GM23248 (cell line): ENCODE data around the gene NPIPA7. TPM values are rescaled to one million over a fixed set of nuclear protein-coding genes. Genes with fewer than 3 reads are reported as not detected.
"Not testable (repeated sequence)": the region's sequence is repeated elsewhere in the genome, so short reads cannot be mapped to it uniquely, and the experiment has no call there.

Experiments used
- DNase-seq: peaks from one replicate; pipeline ENCODE4 v3.0.0-alpha.2; 2015
- H2AFZ ChIP-seq: fragments of 200-600 bp; sonication (generic); 2 replicates; pipeline ENCODE4 v1.6.1; 2016; ENCODE audit warnings: antibody characterized with exemption
- H3F3A ChIP-seq: fragments of 200-600 bp; sonication (generic); 2 replicates; pipeline ENCODE4 v1.6.1; 2016; ENCODE audit warnings: mild to moderate bottlenecking, antibody characterized with exemption, mixed run types; ENCODE audit not compliant: insufficient read depth
- H3K27ac ChIP-seq: fragments of 200-600 bp; sonication (generic); 2 replicates; pipeline ENCODE4 v1.5.1; 2016; ENCODE audit warnings: mild to moderate bottlenecking
- H3K27me3 ChIP-seq: fragments of 200-600 bp; sonication (generic); replicated peaks from 2 replicates; pipeline ENCODE4 v1.6.1; 2016; ENCODE audit warnings: mild to moderate bottlenecking; ENCODE audit not compliant: insufficient read depth
- H3K36me3 ChIP-seq: fragments of 200-600 bp; sonication (generic); 2 replicates; pipeline ENCODE4 v1.6.1; 2016; ENCODE audit warnings: low read depth, mild to moderate bottlenecking
- H3K4me1 ChIP-seq: fragments of 200-600 bp; sonication (generic); 2 replicates; pipeline ENCODE4 v1.6.1; 2016; ENCODE audit warnings: mild to moderate bottlenecking; ENCODE audit not compliant: insufficient read depth
- H3K4me2 ChIP-seq: fragments of 200-600 bp; sonication (generic); one replicate; pipeline ENCODE4 v1.6.1; 2016; ENCODE audit warnings: mild to moderate bottlenecking; ENCODE audit not compliant: unreplicated experiment
- H3K4me3 ChIP-seq: fragments of 200-600 bp; sonication (generic); 2 replicates; pipeline ENCODE4 v1.5.1; 2016; ENCODE audit warnings: mild to moderate bottlenecking
- H3K79me2 ChIP-seq: fragments of 200-600 bp; sonication (generic); 2 replicates; pipeline ENCODE4 v1.6.1; 2016; ENCODE audit warnings: mild to moderate bottlenecking; ENCODE audit not compliant: insufficient read depth
- H3K9ac ChIP-seq: fragments of 200-600 bp; sonication (generic); 2 replicates; pipeline ENCODE4 v1.6.1; 2016; ENCODE audit warnings: mild to moderate bottlenecking
- H3K9me2 ChIP-seq: fragments of 200-600 bp; sonication (generic); 2 replicates; pipeline ENCODE4 v1.6.1; 2016; ENCODE audit warnings: mixed run types, mild to moderate bottlenecking, moderate library complexity; ENCODE audit not compliant: insufficient read depth
- H3K9me3 ChIP-seq: fragments of 200-600 bp; sonication (generic); one replicate; pipeline ENCODE4 v1.6.1; 2017; ENCODE audit warnings: low read depth
- H4K20me1 ChIP-seq: fragments of 200-600 bp; sonication (generic); 2 replicates; pipeline ENCODE4 v1.6.0; 2016; ENCODE audit not compliant: insufficient read depth
- WGBS, 2 experiments: methylation state at CpG; one replicate each; pipeline ENCODE4 v1.1.6; 2015 to 2017; ENCODE audit warnings: low lambda C conversion rate in 2 of 2, low coverage in 1 of 2; ENCODE audit errors: missing lambda C conversion rate in 2 of 2; 5-methylcytosine and 5-hydroxymethylcytosine counted together
- in situ Hi-C: fragments of 300-500 bp; cut with MboI; formaldehyde crosslinking; loops from 2 replicates; pipeline ENCODE4 v1.15.0; 2020
- polyA plus RNA-seq: library from polyadenylated mRNA; unstranded; fragments of >200 nt; fragmentation: Nextera tagmentation; extraction: Ambion mirVana; gene quantifications from 2 replicates; pipeline ENCODE4 v1.2.1, GENCODE V29; 2016
- total RNA-seq: library from RNA; depleted of rRNA; stranded (reverse); fragments of >200 nt; shearing (Covaris generic); gene quantifications from 2 replicates; pipeline ENCODE4 v1.2.3, GENCODE V29; 2014

The NPIPA7 gene
- total and polyA plus RNA-seq, 2 experiments from 2014 or later: 9.7 to 13.6 TPM

DNA sequence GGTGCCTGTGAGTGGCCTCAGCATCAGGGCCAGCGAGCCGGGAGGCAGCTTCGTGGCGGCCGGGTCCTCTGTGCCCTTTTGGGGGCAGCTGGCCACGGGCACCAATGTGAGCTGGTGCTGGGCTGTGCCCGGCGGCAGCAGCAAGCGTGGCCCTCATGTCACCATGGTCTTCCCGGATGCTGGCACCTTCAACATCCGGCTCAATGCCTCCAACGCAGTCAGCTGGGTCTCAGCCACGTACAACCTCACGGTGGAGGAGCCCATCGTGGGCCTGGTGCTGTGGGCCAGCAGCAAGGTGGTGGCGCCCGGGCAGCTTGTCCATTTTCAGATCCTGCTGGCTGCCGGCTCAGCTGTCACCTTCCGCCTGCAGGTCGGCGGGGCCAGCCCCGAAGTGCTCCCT is 13.1 kb upstream of the NPIPA7 start:
- H3F3A ChIP-seq, in situ Hi-C loops, H3K4me1 ChIP-seq, H3K79me2 ChIP-seq, H3K27ac ChIP-seq, H3K9me2 ChIP-seq, H3K9me3 ChIP-seq, H3K4me3 ChIP-seq, H2AFZ ChIP-seq, H4K20me1 ChIP-seq, H3K9ac ChIP-seq, H3K27me3 ChIP-seq, H3K4me2 ChIP-seq, DNase-seq, H3K36me3 ChIP-seq: not testable (repeated sequence)
- WGBS, 2 experiments: 77 to 78% methylated on average over 6 of the region's 22 CpGs

DNA sequence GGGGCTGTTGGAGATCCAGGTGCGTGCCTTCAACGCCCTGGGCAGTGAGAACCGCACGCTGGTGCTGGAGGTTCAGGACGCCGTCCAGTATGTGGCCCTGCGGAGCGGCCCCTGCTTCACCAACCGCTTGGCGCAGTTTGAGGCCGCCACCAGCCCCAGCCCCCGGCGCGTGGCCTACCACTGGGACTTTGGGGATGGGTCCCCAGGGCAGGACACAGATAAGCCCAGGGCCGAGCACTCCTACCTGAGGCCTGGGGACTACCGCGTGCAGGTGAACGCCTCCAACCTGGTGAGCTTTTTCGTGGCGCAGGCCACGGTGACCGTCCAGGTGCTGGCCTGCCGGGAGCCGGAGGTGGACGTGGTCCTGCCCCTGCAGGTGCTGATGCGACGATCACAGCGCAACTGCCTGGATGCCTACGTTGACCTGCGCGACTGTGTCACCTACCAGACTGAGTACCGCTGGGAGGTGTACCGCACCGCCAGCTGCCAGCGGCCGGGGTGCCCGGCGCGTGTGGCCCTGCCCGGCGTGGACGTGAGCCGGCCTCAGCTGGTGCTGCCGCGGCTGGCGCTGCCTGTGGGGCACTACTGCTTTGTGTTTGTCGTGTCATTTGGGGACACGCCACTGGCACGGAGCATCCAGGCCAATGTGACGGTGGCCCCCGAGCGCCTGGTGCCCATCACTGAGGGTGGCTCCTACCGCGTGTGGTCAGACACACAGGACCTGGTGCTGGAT is 12.2 kb upstream of the NPIPA7 start:
- H3K9me3 ChIP-seq, H3K4me1 ChIP-seq, H3K27me3 ChIP-seq, DNase-seq, H3K79me2 ChIP-seq, in situ Hi-C loops, H4K20me1 ChIP-seq, H3F3A ChIP-seq, H3K9ac ChIP-seq, H3K9me2 ChIP-seq, H3K27ac ChIP-seq, H3K36me3 ChIP-seq, H2AFZ ChIP-seq, H3K4me3 ChIP-seq, H3K4me2 ChIP-seq: not testable (repeated sequence)
- 87 to 92% methylated on average over 13 to 17 of the region's 54 CpGs for WGBS, 2 experiments

DNA sequence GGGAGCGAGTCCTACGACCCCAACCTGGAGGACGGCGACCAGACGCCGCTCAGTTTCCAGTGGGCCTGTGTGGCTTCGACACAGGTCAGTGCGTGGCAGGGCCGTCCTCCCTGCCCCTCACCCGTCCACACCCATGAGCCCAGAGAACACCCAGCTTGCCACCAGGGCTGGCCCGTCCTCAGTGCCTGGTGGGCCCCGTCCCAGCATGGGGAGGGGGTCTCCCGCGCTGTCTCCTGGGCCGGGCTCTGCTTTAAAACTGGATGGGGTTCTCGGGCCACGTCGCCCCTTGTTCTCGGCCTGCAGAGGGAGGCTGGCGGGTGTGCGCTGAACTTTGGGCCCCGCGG is 11.7 kb upstream of the NPIPA7 start:
- H3K4me3 ChIP-seq, H3K79me2 ChIP-seq, in situ Hi-C loops, H2AFZ ChIP-seq, H3K36me3 ChIP-seq, H3K27ac ChIP-seq, H3F3A ChIP-seq, H4K20me1 ChIP-seq, DNase-seq, H3K9ac ChIP-seq, H3K9me3 ChIP-seq, H3K4me1 ChIP-seq, H3K4me2 ChIP-seq, H3K27me3 ChIP-seq, H3K9me2 ChIP-seq: not testable (repeated sequence)
- WGBS, 2 experiments: no CpG with 5 or more reads among the region's 23 CpGs

DNA sequence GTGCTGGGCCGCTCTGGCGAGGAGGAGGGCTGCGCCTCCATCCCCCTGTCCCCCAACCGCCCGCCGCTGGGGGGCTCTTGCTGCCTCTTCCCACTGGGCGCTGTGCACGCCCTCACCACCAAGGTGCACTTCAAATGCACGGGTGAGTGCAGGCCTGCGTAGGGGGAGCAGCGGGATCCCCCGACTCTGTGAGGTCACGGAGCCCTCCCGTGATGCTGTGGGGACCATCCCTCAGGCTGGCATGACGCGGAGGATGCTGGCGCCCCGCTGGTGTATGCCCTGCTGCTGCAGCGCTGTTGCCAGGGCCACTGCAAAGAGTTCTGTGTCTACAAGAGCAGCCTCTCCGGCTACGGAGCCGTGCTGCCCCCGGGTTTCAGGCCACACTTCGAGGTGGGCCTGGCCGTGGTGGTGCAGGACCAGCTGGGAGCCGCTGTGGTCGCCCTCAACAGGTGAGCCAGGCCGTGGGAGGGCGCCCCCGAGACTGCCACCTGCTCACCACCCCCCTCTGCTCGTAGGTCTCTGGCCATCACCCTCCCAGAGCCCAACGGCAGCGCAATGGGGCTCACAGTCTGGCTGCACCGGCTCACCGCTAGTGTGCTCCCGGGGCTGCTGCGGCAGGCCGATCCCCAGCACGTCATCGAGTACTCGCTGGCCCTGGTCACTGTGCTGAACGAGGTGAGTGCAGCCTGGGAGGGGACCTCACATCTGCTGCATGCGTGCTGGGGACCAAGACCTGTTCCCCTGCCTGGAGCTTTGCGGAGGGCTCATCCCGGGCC is 9.7 kb upstream of the NPIPA7 start:
- H3K4me1 ChIP-seq, H2AFZ ChIP-seq, H3K79me2 ChIP-seq, in situ Hi-C loops, H4K20me1 ChIP-seq, H3K9me2 ChIP-seq, DNase-seq, H3F3A ChIP-seq, H3K4me2 ChIP-seq, H3K4me3 ChIP-seq, H3K9me3 ChIP-seq, H3K9ac ChIP-seq, H3K36me3 ChIP-seq, H3K27ac ChIP-seq, H3K27me3 ChIP-seq: not testable (repeated sequence)
- WGBS, 2 experiments: 55 to 65% methylated on average over 25 to 27 of the region's 45 CpGs

DNA sequence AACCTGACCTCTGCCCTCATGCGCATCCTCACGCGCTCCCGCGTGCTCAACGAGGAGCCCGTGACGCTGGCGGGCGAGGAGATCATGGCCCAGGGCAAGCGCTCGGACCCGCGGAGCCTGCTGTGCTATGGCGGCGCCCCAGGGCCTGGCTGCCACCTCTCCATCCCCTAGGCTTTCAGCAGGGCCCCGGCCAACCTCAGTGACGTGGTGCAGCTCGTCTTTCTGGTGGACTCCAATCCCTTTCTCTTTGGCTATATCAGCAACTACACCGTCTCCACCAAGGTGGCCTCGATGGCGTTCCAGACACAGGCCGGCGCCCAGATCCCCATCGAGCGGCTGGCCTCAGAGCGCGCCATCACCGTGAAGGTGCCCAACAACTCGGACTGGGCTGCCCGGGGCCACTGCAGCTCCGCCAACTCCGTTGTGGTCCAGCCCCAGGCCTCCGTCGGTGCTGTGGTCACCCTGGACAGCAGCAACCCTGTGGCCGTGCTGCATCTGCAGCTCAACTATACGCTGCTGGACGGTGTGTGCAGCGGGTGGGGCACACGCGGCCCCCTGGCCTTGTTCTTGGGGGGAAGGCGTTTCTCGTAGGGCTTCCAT is 7.7 kb upstream of the NPIPA7 start:
- H3K4me1 ChIP-seq, H3K27ac ChIP-seq, in situ Hi-C loops, H3K9ac ChIP-seq, H3K79me2 ChIP-seq, H3K4me2 ChIP-seq, H3K4me3 ChIP-seq, H3F3A ChIP-seq, H3K9me2 ChIP-seq, H3K9me3 ChIP-seq, H4K20me1 ChIP-seq, H3K27me3 ChIP-seq, H2AFZ ChIP-seq, DNase-seq, H3K36me3 ChIP-seq: not testable (repeated sequence)
- 74 to 82% methylated on average over 15 to 29 of the region's 43 CpGs for WGBS, 2 experiments

DNA sequence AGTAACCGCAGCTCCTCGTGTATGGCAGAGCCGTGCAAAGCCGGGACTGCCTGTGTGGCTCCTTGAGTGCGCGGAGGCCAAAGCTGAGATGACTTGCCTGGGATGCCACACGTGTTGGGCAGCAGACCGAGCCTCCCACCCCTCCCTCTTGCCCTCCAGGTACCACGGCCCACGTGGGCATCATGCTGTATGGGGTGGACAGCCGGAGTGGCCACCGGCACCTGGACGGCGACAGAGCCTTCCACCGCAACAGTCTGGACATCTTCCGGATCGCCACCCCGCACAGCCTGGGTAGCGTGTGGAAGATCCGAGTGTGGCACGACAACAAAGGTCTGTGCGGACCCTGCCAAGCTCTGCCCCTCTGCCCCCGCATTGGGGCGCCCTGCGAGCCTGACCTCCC is 4.7 kb upstream of the NPIPA7 start:
- in situ Hi-C loops: not testable (repeated sequence)

DNA sequence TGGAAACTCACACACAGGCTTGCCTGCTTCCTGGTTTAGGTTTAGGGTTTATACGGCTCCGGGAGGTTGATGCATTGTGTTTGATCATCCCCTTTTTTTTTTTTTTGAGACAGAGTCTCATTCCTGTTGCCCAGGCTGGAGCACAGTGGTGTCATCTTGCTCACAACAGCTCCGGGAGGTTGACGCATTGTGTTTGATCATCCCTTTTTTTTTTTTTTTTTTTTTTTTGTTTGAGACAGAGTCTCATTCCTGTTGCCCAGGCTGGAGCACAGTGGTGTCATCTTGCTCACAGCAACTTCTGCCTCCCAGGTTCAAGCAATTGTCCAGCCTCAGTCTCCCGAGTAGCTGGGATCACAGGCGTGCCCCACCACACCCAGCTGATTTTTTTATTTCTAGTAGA is 20.7 kb downstream of the NPIPA7 start:
- H2AFZ ChIP-seq, H3K4me2 ChIP-seq, H3K4me1 ChIP-seq, H3F3A ChIP-seq, H3K4me3 ChIP-seq, H3K9me3 ChIP-seq, H3K79me2 ChIP-seq, H3K9ac ChIP-seq, H3K27ac ChIP-seq, H3K27me3 ChIP-seq, H3K36me3 ChIP-seq, H3K9me2 ChIP-seq, in situ Hi-C loops, H4K20me1 ChIP-seq, DNase-seq: not testable (repeated sequence)
- no CpG with 5 or more reads among the region's 6 CpGs for WGBS, 2 experiments

More for the DNA sequence above, 4.7 kb upstream of the NPIPA7 start:
- H3K4me3 ChIP-seq, H3K36me3 ChIP-seq, H4K20me1 ChIP-seq, H3K9ac ChIP-seq, H3K9me2 ChIP-seq, H3K4me1 ChIP-seq, H3K27me3 ChIP-seq, H3K4me2 ChIP-seq, H3K27ac ChIP-seq, DNase-seq, H3F3A ChIP-seq, H3K79me2 ChIP-seq, H2AFZ ChIP-seq, H3K9me3 ChIP-seq: not testable (repeated sequence)
- WGBS, 2 experiments: 50% methylated on average over 9 of the region's 25 CpGs; no CpG with 5 or more reads in 1 of the 2 experiments
